HG02759 (cell line): ENCODE data around the gene PPWD1.
A peak's percentile ranks its signal among the peaks of the same experiment; 100 is the strongest.

ENCODE experiments used
- ATAC-seq: cut with Tn5 transposase; IDR thresholded peaks from one replicate; pipeline ENCODE4 v1.9.1; 2021; ENCODE audit warnings: mild to moderate bottlenecking, moderate library complexity; ENCODE audit not compliant: unreplicated experiment

Gene PPWD1

DNA sequence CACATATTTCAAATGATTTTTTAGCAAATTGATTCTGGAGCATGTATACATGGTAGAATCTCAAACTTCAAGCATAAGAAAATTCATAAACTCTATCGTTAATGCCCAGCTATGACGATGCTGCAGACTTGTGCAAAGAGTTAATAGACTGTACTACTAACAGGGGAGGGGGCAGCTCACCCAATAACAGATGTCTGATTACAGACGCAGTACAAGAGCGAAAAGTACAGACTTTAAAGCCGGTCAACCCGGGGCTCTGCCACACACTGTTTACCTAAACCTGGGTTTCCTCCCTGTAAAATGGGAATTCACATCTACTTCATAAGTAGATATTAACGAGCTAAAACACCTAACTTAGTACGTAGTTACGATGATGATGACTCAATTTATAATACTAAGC, 60.4 kb downstream of the PPWD1 start:
- no peak for ATAC-seq

DNA sequence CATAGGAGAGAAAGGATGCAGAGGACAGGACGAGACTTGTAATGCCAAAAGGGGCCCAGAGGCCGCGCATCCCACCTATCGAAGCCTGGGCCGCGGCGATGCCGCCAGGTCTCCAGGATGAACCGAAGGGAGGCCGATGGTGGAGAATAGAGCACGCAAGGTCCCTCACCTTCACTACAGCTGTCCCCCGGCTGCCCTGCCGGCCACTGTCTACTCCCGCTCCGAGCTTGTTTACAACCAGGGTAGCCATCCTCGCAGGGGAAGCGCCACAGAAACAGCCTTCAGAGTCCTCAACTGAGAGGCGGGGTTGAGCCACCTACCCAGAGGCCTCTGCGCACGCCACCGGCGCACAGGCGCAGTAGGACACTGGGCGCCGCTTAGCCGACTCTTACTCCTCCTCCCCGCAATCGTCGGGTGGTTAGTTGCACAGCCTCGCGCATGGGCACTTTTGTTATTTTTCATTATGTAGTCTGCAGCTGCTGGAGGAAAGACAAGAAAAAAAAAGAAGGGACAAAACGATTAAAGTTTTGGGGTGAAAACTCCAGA, 61.0 kb downstream of the PPWD1 start, which contains the start of gene TRIM23:
TRIM23 (minus strand) TSS at position 309 of the 546 bp plus-strand sequence; CDS start at position 250, 59 bp downstream.
- peak; percentile 96 for ATAC-seq

DNA sequence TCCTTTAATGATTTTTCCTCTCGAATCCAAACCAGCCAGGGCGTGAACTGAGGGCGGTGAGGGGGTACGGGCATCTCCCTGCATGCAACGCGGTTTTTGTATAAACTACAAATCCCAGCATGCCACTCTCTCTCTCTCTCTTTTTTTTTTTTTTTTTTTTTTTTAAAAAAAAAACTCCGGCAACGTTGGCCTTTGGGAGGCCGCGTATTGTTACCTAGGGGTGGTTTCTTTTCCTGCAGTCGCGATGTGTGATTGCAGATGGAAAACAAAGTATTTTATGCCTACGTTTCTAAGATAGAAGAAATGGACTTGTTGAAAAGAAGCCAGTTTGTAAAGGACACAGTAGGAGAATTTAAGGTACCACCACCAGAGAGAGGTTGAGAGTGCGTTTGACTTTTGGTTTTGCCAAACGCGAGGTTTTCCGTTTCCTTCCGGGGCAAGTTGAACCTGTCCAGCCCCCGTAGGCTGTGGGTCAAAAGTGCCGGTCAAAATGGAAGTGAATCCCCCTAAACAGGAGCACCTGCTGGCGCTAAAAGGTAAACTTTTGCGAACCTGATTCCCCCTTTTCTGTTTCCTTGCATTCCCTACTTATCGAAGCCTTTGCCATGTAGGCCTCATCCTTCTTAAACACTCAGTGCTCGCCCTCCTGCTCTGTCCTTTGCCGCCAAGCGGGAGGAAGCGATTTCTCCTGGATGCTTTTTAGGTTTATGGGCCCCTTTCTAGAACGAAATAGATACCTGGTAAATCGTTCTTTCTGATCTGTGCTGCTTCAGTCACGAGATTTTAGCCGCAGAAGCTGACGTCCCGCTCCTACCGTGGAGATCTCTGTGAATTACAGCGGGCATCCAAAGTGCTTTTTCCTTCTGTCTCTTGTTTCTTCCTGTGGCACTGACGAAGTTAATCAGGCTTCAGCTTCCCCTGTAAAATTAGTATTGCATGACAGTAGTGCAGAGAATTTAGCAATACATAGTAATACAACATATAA, 61.8 kb downstream of the PPWD1 start, which contains the start of the genes SHLD3 and TRAPPC13:
SHLD3 (plus strand) TSS at position 457 of the 985 bp plus-strand sequence. CDS start 4,561 bp downstream, outside the sequence.
TRAPPC13 (plus strand) TSS at position 457 of the 985 bp plus-strand sequence; CDS start at position 491, 34 bp downstream.
- peak; percentile 73 for ATAC-seq

DNA sequence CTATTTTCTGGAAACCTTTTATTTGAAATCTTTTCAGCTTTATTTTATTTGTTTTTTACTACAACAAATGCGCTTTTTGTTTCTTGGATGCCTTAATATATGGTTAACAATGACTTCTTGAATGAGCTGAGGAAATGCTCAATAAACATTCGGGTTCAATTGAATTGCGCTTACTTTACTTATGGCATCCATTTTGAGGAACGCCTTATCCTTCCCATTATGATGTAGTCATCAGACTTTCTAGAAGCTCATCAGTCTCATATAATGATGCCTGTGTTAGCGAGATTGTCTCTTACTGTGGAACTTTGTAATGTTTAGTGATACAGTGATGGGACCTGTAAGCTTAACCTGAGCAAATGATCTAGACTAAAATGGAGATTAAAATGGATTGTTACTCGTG, 62.6 kb downstream of the PPWD1 start:
- ATAC-seq = no peak

DNA sequence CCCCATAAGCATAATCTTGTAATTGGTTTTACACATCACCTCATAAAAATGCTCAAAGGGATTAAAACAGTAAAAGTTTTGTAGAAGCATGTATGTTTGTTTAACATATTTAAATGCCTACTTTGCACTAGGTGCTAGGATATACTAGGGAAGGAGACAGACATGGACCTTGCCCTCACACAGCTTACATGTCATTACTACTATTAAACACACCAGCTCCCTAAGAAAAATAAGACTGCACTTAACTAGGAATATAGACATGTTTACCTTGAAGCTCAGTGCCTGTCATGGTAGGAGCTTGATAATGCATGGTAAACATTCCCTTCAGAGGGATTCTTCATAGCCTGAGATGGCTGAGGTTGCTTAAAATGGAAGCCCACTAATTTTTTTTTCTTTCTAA, 67.9 kb downstream of the PPWD1 start:
- ATAC-seq = no peak
